BE2C (cell line): ENCODE measurements around the gene SECTM1.

Source experiments
- DNase-seq: peaks from one replicate; pipeline ENCODE4 v3.0.0-alpha.2; 2020
- H3K27me3 ChIP-seq: fragments of 250-450 bp; sonication (Bioruptor Pico); 2 replicates; pipeline ENCODE4 v1.5.1; 2020; ENCODE audit warnings: mild to moderate bottlenecking
- H3K36me3 ChIP-seq: fragments of 250-450 bp; sonication (Bioruptor Pico); 2 replicates; pipeline ENCODE4 v1.5.1; 2020; ENCODE audit warnings: mild to moderate bottlenecking
- H3K4me1 ChIP-seq: fragments of 250-450 bp; sonication (Bioruptor Pico); 2 replicates; pipeline ENCODE4 v1.5.1; 2020
- H3K4me3 ChIP-seq: 2 replicates; pipeline ENCODE4 v1.5.1; 2011; ENCODE audit warnings: low read depth, low read length
- H3K9me3 ChIP-seq: fragments of 250-450 bp; sonication (Bioruptor Pico); 2 replicates; pipeline ENCODE4 v1.5.1; 2020
- TF ChIP-seq, protein P1 (sequence below): IDR thresholded peaks from 2 replicates; pipeline ENCODE4 v1.5.1; 2012; ENCODE audit warnings: mild to moderate bottlenecking, low read depth, low read length

Gene SECTM1

DNA sequence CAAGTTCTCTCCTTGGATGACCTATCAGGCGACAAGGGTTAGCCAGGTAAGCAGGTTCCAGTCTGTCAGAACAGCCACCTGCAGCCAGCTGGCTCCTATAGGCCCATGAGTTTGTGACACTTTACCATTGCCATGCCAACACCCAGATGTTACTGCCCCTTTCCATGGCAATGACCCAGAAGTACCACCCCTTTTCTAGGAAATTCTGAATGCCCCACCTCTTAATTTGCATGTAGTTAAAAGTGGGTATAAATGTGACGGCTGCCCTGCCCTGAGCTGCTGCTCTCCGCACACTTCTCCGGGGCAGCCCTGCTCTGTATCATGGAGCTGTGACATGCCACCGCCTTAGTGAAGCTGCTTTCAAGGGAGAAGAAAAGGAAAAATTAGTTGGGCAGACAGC is 10.0 kb upstream of the SECTM1 start:
- no peaks in the 10 kb centered on the region for H3K36me3 ChIP-seq
- no peaks in the 10 kb centered on the region for H3K4me1 ChIP-seq
- H3K9me3 ChIP-seq = no peaks in the 10 kb centered on the region
- DNase-seq = no peak
- H3K4me3 ChIP-seq = no peak overlapping the region
- TF ChIP-seq, protein P1, sequence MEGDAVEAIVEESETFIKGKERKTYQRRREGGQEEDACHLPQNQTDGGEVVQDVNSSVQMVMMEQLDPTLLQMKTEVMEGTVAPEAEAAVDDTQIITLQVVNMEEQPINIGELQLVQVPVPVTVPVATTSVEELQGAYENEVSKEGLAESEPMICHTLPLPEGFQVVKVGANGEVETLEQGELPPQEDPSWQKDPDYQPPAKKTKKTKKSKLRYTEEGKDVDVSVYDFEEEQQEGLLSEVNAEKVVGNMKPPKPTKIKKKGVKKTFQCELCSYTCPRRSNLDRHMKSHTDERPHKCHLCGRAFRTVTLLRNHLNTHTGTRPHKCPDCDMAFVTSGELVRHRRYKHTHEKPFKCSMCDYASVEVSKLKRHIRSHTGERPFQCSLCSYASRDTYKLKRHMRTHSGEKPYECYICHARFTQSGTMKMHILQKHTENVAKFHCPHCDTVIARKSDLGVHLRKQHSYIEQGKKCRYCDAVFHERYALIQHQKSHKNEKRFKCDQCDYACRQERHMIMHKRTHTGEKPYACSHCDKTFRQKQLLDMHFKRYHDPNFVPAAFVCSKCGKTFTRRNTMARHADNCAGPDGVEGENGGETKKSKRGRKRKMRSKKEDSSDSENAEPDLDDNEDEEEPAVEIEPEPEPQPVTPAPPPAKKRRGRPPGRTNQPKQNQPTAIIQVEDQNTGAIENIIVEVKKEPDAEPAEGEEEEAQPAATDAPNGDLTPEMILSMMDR = no peak
- H3K27me3 ChIP-seq = no peaks in the 10 kb centered on the region

DNA sequence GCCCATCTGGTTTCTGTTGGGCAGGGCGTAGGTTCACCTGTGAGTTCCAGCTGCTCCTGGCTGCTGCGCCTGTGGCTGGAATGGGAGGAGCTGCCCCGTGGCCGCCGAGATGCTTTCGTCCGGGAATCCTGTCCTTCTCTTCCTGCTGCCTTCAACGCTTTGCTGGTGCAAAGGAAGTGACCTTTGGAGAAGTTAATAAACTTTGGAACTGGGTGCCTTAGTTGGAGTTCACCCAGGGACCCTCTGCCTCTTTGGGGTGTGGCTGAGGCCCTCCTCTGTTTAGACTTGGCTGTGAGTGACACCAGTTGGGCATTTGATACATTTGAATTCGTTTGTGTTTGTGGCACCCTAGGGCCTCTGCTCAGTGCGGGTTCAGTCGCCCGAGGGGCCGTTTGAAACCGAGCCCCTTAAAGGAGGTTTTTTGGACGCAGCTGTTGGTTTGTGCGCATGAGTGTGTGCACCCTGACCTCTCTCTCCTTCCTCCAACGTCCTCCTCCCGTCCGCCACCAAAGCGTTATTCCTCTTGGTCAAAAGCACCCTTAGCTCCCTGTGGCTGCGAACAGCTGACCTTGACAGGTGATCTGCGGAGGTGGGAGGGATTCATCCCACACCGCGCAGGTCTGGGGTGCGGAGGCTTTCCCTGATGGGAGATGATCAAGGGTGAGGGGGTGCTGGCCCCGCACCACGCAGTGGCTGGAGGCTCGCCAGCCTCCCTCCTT is 9.0 kb upstream of the SECTM1 start:
- Histone ChIP-seq H3K9me3 (no peaks in the 10 kb centered on the region), H3K27me3 (no peaks in the 10 kb centered on the region), H3K36me3 (no peaks in the 10 kb centered on the region), H3K4me1 (no peaks in the 10 kb centered on the region), H3K4me3 (no peak overlapping the region)
- no peak for DNase-seq
- TF ChIP-seq, protein P1 = no peak

DNA sequence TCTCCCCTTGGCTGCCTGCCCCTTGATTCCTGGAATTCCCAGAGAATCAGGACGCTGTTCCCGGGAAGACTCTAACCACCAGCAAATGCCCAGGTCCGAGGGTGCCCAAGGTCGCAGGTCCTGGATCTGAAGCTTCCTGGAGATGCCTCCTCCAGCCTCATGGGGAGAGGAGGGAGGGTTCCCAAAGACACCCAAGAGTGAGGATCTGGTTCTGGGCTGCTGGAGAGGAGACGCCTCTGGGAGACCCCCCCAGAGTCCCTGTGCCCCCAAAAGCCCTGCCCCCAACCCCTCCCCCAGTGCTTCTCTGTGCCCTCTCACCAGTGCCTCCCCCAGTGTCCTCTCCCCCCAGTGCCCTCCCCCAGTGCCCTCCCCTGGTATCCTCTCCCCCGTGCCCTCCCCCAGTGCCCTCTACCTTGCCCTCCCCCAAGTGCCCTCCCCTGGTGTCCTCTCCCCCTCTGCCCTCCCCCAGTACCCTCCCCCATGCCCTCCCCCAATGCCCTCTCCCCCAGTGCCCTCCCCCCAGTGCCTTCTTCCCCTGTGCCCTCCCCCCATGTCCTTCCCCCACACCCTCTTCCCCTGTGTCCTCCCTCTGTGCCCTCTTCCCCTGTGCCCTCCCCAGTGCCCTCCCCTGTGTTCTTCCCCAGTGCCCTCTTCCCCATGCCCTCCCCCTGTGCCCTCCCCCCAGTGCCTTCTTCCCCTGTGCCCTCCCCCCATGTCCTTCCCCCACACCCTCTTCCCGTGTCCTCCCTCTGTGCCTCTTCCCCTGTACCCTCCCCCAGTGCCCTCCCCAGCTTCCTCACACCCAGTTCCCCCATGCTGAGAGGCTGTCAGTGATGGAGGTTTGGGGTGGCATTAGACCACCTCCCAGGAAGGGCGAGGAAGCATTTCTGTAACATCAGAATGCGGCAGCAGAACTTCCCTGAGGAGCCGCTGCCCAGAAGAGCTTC is 6.3 kb upstream of the SECTM1 start:
- Histone ChIP-seq H3K4me3 (peak overlapping the region; percentile 37), H3K4me1 (no peaks in the 10 kb centered on the region), H3K27me3 (no peaks in the 10 kb centered on the region), H3K9me3 (no peaks in the 10 kb centered on the region), H3K36me3 (no peaks in the 10 kb centered on the region)
- TF ChIP-seq, protein P1 = no peak
- DNase-seq = no peak

DNA sequence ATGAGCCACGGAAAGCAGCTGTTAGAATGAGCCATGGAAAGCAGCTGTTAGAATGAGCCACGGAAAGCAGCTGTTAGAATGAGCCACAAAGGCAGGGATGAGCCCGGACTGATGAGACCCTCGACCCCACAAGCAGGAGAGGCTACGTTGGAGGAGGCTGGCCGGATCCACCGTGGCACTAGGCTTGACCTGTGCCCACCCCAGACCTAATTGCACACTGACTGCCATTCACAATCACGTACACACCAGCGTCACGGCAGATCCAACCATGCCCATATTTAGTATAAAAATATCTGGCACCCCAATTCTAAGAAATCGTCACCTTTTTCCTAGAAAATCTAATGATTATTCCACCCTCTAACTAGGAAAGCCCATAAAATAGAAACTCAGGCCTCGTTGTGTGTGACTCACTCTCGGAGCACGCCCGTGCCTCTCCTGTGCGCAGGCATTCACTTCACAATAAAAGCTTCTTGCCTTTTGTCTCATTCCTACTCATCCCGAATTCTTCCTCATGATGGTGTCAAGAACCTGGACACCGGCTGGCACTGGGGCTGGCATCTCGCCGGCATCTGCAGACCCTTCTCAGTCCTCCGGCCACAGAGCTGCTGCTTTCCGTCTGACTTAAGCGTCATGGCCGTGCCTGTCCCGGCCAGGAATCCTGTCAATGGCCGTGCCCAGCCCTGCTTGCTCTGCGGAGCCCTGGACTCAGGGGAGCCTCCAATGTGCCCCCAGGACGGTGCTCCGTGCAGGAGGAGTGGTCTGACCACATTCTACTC is 5.5 kb upstream of the SECTM1 start:
- no peaks in the 10 kb centered on the region for H3K9me3 ChIP-seq
- H3K27me3 ChIP-seq = no peaks in the 10 kb centered on the region
- no peaks in the 10 kb centered on the region for H3K4me1 ChIP-seq
- H3K36me3 ChIP-seq = no peaks in the 10 kb centered on the region
- TF ChIP-seq, protein P1 = no peak
- no peak for DNase-seq
- H3K4me3 ChIP-seq = peak overlapping the region; percentile 37

DNA sequence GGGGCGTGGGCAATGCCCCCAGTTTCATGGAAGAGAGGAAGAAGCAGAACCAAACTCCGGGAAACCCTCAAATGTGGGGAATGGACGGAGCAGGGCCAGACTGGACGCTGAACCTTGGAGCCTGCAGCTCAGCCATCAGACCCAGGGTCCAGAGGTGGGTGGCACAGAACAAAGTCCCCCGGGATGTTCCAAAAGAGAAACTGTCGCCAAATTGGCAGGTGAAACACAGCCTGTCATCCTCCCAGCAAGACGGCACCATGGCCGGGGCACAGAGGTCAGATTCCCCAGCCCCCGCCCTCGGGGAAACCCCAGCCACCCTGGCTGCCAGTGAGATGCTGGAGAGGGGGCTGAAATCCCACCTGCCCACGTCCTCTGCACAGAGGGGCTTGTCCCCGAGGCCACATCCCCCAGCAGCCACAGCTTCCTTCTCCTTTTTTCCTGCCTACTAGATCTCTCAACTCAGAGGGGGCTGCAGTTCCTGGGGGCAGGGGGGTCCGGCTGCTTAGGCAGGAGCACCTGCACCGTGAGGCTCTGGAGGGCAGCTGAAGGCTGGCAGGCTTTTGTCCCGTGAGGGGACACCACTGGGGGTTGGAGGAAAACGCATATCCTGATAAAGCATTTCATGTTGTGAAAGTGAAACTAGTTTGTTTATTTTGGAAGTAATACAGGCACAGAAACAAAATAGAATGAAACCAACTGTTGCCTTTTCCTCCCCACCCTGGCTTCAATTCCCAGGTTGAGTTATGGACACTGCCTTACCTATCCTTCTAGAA is 1.2 kb upstream of the SECTM1 start:
- peaks cover 29% of the 10 kb centered on the region for H3K4me1 ChIP-seq
- peaks cover 10% of the 10 kb centered on the region for H3K27me3 ChIP-seq
- TF ChIP-seq, protein P1 = no peak
- no peak overlapping the region for H3K4me3 ChIP-seq
- H3K9me3 ChIP-seq = no peaks in the 10 kb centered on the region
- DNase-seq = no peak
- no peaks in the 10 kb centered on the region for H3K36me3 ChIP-seq
